GM12878 (cell line): ENCODE data around the gene DDIT4. TPM values are rescaled to one million over a fixed set of nuclear protein-coding genes. Genes with fewer than 3 reads are reported as not detected.

Experiments used
- ATAC-seq: fragments of 200-7000 bp; cut with Tn5 transposase; 3 replicates; pipeline ENCODE4 v1.9.1; 2020; ENCODE audit warnings: mild to moderate bottlenecking, moderate library complexity
- BruUV-seq: library from RNA; stranded (reverse); fragments of 400-500 nt; replicated peaks from 2 replicates; lab custom pipeline; 2021; lab: Mats Ljungman, UMichigan
- CTCF ChIA-PET: fragments of 300-600 bp; sonication (Branson Sonifier 250); formaldehyde crosslinking; extraction: SDS; loops from one replicate; lab custom pipeline; 2021; ENCODE audit warnings: inconsistent platforms; lab: Yijun Ruan, JAX
- POLR2A ChIA-PET: fragments of 350-600 bp; formaldehyde crosslinking; extraction: SDS; loops from one replicate; lab custom pipeline; 2021; ENCODE audit warnings: inconsistent platforms; lab: Charles Lee
- RAD21 ChIA-PET: fragments of 300-600 bp; sonication (Branson Sonifier 250); formaldehyde crosslinking; loops from one replicate; lab custom pipeline; 2023; ENCODE audit warnings: antibody characterized with exemption; ENCODE audit not compliant: unreplicated experiment; lab: Charles Lee
- SMC1A ChIA-PET: fragments of 300-600 bp; sonication (Branson Sonifier 250); formaldehyde crosslinking; loops from one replicate; lab custom pipeline; 2023; ENCODE audit not compliant: unreplicated experiment, uncharacterized antibody; lab: Charles Lee
- DNase-seq: peaks from one replicate; pipeline ENCODE4 v3.0.0-alpha.2; 2011; ENCODE audit warnings: low read depth, low spot score
- FAIRE-seq: peaks from 3 replicates; lab custom pipeline; 2011; peaks lifted over from hg19 to GRCh38; lab: Jason Lieb, UNC
- H2AFZ ChIP-seq: 2 replicates; pipeline ENCODE4 v1.6.0; 2011; ENCODE audit warnings: low read depth, low read length, control low read depth; ENCODE audit not compliant: control insufficient read depth
- H3K27ac ChIP-seq: 2 replicates; pipeline ENCODE4 v1.5.1; 2011; ENCODE audit warnings: control low read depth; ENCODE audit not compliant: control insufficient read depth, insufficient read depth
- H3K27me3 ChIP-seq, 2 experiments: replicated peaks in 1 of 2; 2 replicates each; pipeline versions ENCODE4 v1.6.0 to v1.6.1; 2011; ENCODE audit warnings: low read length in 1 of 2; ENCODE audit not compliant: control insufficient read depth in 2 of 2, insufficient read depth in 2 of 2
- H3K36me3 ChIP-seq, 2 experiments: 2 replicates each; pipeline ENCODE4 v1.5.1; 2011; ENCODE audit warnings: low read length in 1 of 2; ENCODE audit not compliant: control insufficient read depth in 2 of 2, insufficient read depth in 2 of 2
- H3K4me1 ChIP-seq: 2 replicates; pipeline ENCODE4 v1.6.1; 2011; ENCODE audit warnings: mild to moderate bottlenecking, low read length, moderate library complexity, mixed read lengths; ENCODE audit not compliant: control insufficient read depth, insufficient read depth
- H3K4me2 ChIP-seq: 2 replicates; pipeline ENCODE4 v1.6.0; 2011; ENCODE audit warnings: control low read depth; ENCODE audit not compliant: control insufficient read depth, insufficient read depth
- H3K4me3 ChIP-seq: fragments of 200-600 bp; sonication (generic); 2 replicates; pipeline ENCODE4 v1.5.1; 2016
- H3K79me2 ChIP-seq: 2 replicates; pipeline ENCODE4 v1.6.0; 2011; ENCODE audit warnings: low read length; ENCODE audit not compliant: control insufficient read depth, insufficient read depth
- H3K9ac ChIP-seq: 2 replicates; pipeline ENCODE4 v1.8.0; 2011; ENCODE audit warnings: low read length, control low read depth, mixed read lengths; ENCODE audit not compliant: control insufficient read depth, insufficient read depth
- H3K9me3 ChIP-seq: replicated peaks from 3 replicates; pipeline ENCODE4 v1.5.1; 2011; ENCODE audit warnings: mild to moderate bottlenecking, low read length; ENCODE audit not compliant: control insufficient read depth, insufficient read depth
- H4K20me1 ChIP-seq: 2 replicates; pipeline ENCODE4 v1.6.0; 2011; ENCODE audit not compliant: control insufficient read depth, insufficient read depth
- HDAC6 ChIP-seq: fragments of 200-600 bp; sonication (generic); IDR thresholded peaks from one replicate; pipeline ENCODE4 v1.8.0; 2017; ENCODE audit warnings: antibody characterized with exemption; ENCODE audit not compliant: unreplicated experiment
- IKZF2 ChIP-seq, 2 experiments: fragments of 450-650 bp; IDR thresholded peaks; 2 replicates each; pipeline ENCODE4 v1.6.1; 2017; ENCODE audit warnings: mild to moderate bottlenecking in 2 of 2, moderate library complexity in 2 of 2
- LARP7 ChIP-seq: fragments of 450-650 bp; IDR thresholded peaks from 2 replicates; pipeline ENCODE4 v1.6.1; 2017; ENCODE audit warnings: mild to moderate bottlenecking
- MAX ChIP-seq: IDR thresholded peaks from 2 replicates; pipeline ENCODE4 v1.6.1; 2012; ENCODE audit warnings: low read depth, low read length, improper control_type of control experiment
- MEF2B ChIP-seq: fragments of 450-650 bp; IDR thresholded peaks from 2 replicates; pipeline ENCODE4 v1.6.1; 2018; ENCODE audit warnings: mild to moderate bottlenecking, moderate library complexity; ENCODE audit not compliant: partially characterized antibody, poor library complexity, severe bottlenecking
- PML ChIP-seq: IDR thresholded peaks from 2 replicates; pipeline ENCODE4 v1.6.1; 2012; ENCODE audit warnings: low read length, inconsistent platforms
- POLR2AphosphoS5 ChIP-seq: IDR thresholded peaks from 2 replicates; pipeline ENCODE4 v1.6.1; 2011; ENCODE audit warnings: mild to moderate bottlenecking, low read length, inconsistent platforms
- SMAD1 ChIP-seq: fragments of 450-650 bp; IDR thresholded peaks from 2 replicates; pipeline ENCODE4 v1.6.1; 2018; ENCODE audit warnings: mild to moderate bottlenecking, low read depth; ENCODE audit not compliant: partially characterized antibody
- SMARCA5 ChIP-seq: fragments of 450-650 bp; IDR thresholded peaks from 2 replicates; pipeline ENCODE4 v1.6.1; 2017; ENCODE audit warnings: mild to moderate bottlenecking
- SREBF2 ChIP-seq: IDR thresholded peaks from 2 replicates; pipeline ENCODE4 v1.6.1; 2012; ENCODE audit warnings: mild to moderate bottlenecking, low read length
- SRF ChIP-seq, 2 experiments: IDR thresholded peaks; 2 replicates each; pipeline ENCODE4 v1.6.1; 2011; ENCODE audit warnings: low read depth in 2 of 2, low read length in 2 of 2, mild to moderate bottlenecking in 1 of 2, moderate library complexity in 1 of 2
- ZBED1 ChIP-seq: IDR thresholded peaks from 2 replicates; pipeline ENCODE4 v1.6.1; 2016; ENCODE audit warnings: borderline replicate concordance
- ZZZ3 ChIP-seq: IDR thresholded peaks from 2 replicates; pipeline ENCODE4 v1.6.1; 2011; ENCODE audit warnings: low read depth; ENCODE audit not compliant: control insufficient read depth, insufficient read length
- WGBS: methylation state at CpG from one replicate; pipeline ENCODE4 v1.1.6; 2016; ENCODE audit warnings: low lambda C conversion rate; ENCODE audit not compliant: insufficient replicate concordance, insufficient coverage; ENCODE audit errors: missing lambda C conversion rate; 5-methylcytosine and 5-hydroxymethylcytosine counted together
- in situ Hi-C: fragments of 300-500 bp; cut with MboI; formaldehyde crosslinking; loops from 9 replicates; pipeline ENCODE4 v1.14.3; 2018; ENCODE audit warnings: mixed read lengths
- intact Hi-C: fragments of 100-400 bp; cut with micrococcal nuclease; formaldehyde crosslinking; loops from one replicate; pipeline ENCODE4 v1.14.2; 2022; ENCODE audit not compliant: unreplicated experiment
- polyA plus RNA-seq, 11 experiments: library from polyadenylated mRNA; depleted of rRNA in 4 of 11; unstranded in 6 of 11; stranded (reverse) in 5 of 11; fragments of >200 nt; fragmentation: Nextera tagmentation in 4 of 11; fragmentation: Illumina TruSeq in 1 of 11; extraction: Ambion mirVana in 4 of 11; extraction: Trizol in 1 of 11; gene quantifications; 1 replicate in 1 of 11; 2 replicates in 10 of 11; pipeline versions ENCODE4 v1.2.1 to v1.2.3, GENCODE V29; 2011 to 2016; ENCODE audit warnings: inconsistent platforms in 2 of 11, missing spikeins in 2 of 11, low read depth in 1 of 11
- total RNA-seq, 4 experiments: library from RNA; depleted of rRNA in 3 of 4; stranded (reverse); fragments of >200 nt in 3 of 4; fragmentation: Illumina TruSeq in 1 of 4; extraction: Trizol in 1 of 4; gene quantifications; 2 replicates each; pipeline versions ENCODE4 v1.2.1 to v1.2.3, GENCODE V29; 2013 to 2021
- TF ChIP-seq, protein P1 (sequence below): fragments of 450-650 bp; IDR thresholded peaks from 2 replicates; pipeline ENCODE4 v1.6.1; 2017; ENCODE audit warnings: mild to moderate bottlenecking, moderate library complexity
- TF ChIP-seq, protein P2 (sequence below): IDR thresholded peaks from 2 replicates; pipeline ENCODE4 v1.6.1; 2012; ENCODE audit warnings: mild to moderate bottlenecking, low read depth, low read length
- TF ChIP-seq, protein P3 (sequence below): IDR thresholded peaks from 2 replicates; pipeline ENCODE4 v1.6.1; 2011; ENCODE audit warnings: low read depth, mild to moderate bottlenecking, low read length, moderate library complexity, borderline replicate concordance; ENCODE audit errors: extremely low read depth

DDIT4 gene
- total and polyA plus RNA-seq, 10 of the 15 experiments (the other 5 are each of a cell fraction or from before 2014, with no cell fraction given), result 2.1 to 277 (median 183) TPM

DNA sequence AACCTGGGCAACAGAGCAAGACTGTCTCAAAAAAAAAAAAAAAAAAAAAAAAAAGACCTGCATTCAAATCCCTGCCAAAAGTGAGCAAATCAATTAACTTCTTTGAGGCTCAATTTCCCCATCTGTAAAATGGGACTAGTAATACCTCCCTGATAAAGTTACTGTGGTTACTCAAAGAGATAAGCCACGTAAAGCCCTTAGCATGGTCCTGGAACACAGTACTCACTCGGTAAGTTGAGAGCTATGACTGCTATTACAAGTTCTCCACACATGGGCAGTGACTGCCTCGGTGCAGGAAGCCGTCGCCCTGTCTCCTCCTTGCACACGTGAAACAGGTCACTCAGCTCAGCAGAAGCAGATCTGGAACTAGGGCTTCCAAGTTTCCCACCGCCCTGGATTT lies 37.9 kb downstream of the DDIT4 start:
- Histone ChIP-seq H3K4me3 (no peak overlapping the region), H3K9ac (no peak overlapping the region), H3K79me2 (no peaks in the 10 kb centered on the region), H3K4me2 (no peak overlapping the region), H3K27ac (no peak overlapping the region), H3K27me3 (no peaks in the 10 kb centered on the region), H2AFZ (no peak overlapping the region), H3K9me3 (no peaks in the 10 kb centered on the region), H3K4me1 (peaks cover 3% of the 10 kb centered on the region), H3K36me3 (no peaks in the 10 kb centered on the region), H4K20me1 (no peaks in the 10 kb centered on the region)
- 39% methylated on average over 7 of the region's 7 CpGs for WGBS
- RAD21 ChIA-PET, result interaction anchor here (0.7 kb wide), 1 partner anchor 79 kb away, joined by 3 read pairs; no protein-coding TSS in a partner anchor
- SMC1A ChIA-PET, result interaction anchor here (2.5 kb wide), 1 partner anchor 10 kb away, joined by 6 read pairs; no protein-coding TSS in a partner anchor
- FAIRE-seq (no peak), DNase-seq (no peak), ATAC-seq (no peak)
- POLR2A ChIA-PET, result interaction anchor here (0.8 to 0.9 kb wide), 3 partner anchors 8 to 20 kb away, joined by 3 to 7 read pairs (median 3); no protein-coding TSS in a partner anchor
- in situ Hi-C loops (no loop called here), intact Hi-C loops (no loop called here)
- BruUV-seq, result no TSS peak
- CTCF ChIA-PET, result interaction anchor here (0.6 to 1.3 kb wide), 2 partner anchors 10 to 37 kb away, joined by 3 to 4 read pairs; no protein-coding TSS in a partner anchor
- no peak for TF ChIP-seq SRF (IDR thresholded peaks at IDR 0.05; ENCODE audit: low read depth in 2 of 2, low read length in 2 of 2)
- TF ChIP-seq SMAD1, result no peak
- TF ChIP-seq, protein P1, sequence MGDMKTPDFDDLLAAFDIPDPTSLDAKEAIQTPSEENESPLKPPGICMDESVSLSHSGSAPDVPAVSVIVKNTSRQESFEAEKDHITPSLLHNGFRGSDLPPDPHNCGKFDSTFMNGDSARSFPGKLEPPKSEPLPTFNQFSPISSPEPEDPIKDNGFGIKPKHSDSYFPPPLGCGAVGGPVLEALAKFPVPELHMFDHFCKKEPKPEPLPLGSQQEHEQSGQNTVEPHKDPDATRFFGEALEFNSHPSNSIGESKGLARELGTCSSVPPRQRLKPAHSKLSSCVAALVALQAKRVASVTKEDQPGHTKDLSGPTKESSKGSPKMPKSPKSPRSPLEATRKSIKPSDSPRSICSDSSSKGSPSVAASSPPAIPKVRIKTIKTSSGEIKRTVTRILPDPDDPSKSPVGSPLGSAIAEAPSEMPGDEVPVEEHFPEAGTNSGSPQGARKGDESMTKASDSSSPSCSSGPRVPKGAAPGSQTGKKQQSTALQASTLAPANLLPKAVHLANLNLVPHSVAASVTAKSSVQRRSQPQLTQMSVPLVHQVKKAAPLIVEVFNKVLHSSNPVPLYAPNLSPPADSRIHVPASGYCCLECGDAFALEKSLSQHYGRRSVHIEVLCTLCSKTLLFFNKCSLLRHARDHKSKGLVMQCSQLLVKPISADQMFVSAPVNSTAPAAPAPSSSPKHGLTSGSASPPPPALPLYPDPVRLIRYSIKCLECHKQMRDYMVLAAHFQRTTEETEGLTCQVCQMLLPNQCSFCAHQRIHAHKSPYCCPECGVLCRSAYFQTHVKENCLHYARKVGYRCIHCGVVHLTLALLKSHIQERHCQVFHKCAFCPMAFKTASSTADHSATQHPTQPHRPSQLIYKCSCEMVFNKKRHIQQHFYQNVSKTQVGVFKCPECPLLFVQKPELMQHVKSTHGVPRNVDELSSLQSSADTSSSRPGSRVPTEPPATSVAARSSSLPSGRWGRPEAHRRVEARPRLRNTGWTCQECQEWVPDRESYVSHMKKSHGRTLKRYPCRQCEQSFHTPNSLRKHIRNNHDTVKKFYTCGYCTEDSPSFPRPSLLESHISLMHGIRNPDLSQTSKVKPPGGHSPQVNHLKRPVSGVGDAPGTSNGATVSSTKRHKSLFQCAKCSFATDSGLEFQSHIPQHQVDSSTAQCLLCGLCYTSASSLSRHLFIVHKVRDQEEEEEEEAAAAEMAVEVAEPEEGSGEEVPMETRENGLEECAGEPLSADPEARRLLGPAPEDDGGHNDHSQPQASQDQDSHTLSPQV, result no peak
- no peak for TF ChIP-seq LARP7
- no peak for TF ChIP-seq ZZZ3
- TF ChIP-seq MEF2B, result no peak
- TF ChIP-seq POLR2AphosphoS5, result no peak
- TF ChIP-seq HDAC6, result no peak
- no peak for TF ChIP-seq SMARCA5
- TF ChIP-seq PML, result no peak
- no peak for TF ChIP-seq MAX
- TF ChIP-seq, protein P2, sequence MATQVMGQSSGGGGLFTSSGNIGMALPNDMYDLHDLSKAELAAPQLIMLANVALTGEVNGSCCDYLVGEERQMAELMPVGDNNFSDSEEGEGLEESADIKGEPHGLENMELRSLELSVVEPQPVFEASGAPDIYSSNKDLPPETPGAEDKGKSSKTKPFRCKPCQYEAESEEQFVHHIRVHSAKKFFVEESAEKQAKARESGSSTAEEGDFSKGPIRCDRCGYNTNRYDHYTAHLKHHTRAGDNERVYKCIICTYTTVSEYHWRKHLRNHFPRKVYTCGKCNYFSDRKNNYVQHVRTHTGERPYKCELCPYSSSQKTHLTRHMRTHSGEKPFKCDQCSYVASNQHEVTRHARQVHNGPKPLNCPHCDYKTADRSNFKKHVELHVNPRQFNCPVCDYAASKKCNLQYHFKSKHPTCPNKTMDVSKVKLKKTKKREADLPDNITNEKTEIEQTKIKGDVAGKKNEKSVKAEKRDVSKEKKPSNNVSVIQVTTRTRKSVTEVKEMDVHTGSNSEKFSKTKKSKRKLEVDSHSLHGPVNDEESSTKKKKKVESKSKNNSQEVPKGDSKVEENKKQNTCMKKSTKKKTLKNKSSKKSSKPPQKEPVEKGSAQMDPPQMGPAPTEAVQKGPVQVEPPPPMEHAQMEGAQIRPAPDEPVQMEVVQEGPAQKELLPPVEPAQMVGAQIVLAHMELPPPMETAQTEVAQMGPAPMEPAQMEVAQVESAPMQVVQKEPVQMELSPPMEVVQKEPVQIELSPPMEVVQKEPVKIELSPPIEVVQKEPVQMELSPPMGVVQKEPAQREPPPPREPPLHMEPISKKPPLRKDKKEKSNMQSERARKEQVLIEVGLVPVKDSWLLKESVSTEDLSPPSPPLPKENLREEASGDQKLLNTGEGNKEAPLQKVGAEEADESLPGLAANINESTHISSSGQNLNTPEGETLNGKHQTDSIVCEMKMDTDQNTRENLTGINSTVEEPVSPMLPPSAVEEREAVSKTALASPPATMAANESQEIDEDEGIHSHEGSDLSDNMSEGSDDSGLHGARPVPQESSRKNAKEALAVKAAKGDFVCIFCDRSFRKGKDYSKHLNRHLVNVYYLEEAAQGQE, result no peak
- TF ChIP-seq ZBED1, result no peak
- TF ChIP-seq, protein P3, sequence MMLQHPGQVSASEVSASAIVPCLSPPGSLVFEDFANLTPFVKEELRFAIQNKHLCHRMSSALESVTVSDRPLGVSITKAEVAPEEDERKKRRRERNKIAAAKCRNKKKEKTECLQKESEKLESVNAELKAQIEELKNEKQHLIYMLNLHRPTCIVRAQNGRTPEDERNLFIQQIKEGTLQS, result no peak
- TF ChIP-seq IKZF2 (IDR thresholded peaks at IDR 0.05), result no peak
- TF ChIP-seq SREBF2, result no peak
